SIG-M5 (cell line): Measurements from ENCODE around the gene MALT1.
"Not testable (repeated sequence)": the region's sequence is repeated elsewhere in the genome, so short reads cannot be mapped to it uniquely, and the experiment has no call there.

Source experiments
- DNase-seq: peaks from one replicate; lab custom pipeline; 2025; lab: John Stamatoyannopoulos, UW

MALT1 gene

DNA sequence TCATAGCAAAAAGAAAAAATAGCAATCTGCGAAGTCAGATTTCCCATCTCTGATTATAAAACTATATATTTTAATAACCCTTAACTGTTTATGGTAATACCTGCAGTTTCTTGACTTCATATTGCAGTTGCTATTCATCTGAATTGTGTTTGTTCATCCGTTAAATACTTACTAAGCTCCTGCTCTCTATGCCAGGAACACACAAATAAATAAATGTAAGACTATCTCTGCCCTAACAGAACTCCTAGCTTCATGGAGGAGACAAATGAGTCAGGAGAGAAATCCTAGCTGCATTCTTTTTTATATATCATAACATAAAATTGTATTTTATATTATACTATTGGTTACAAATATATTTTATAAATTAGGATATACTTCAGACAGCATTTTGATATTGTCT is 61.2 kb downstream of the MALT1 start:
- no peak for DNase-seq

DNA sequence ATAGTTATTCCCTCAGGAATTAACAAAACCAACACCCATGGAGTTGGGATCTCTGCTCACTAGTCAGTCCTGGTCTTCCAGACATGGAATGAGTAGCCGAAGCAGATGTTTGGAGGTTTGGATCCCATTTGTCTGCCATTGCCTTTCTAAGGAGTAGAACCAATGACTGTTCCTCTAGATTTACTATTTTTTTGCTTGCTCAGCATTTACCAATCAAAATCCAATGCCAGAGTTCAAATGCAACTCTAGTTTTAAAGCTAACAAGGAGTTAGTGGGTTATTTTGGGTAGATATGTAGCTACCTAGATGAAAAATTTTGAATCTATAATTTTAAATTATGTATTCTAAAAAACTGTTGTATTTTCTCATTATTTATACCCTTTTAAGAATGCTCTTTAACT is 62.6 kb downstream of the MALT1 start:
- DNase-seq = no peak

DNA sequence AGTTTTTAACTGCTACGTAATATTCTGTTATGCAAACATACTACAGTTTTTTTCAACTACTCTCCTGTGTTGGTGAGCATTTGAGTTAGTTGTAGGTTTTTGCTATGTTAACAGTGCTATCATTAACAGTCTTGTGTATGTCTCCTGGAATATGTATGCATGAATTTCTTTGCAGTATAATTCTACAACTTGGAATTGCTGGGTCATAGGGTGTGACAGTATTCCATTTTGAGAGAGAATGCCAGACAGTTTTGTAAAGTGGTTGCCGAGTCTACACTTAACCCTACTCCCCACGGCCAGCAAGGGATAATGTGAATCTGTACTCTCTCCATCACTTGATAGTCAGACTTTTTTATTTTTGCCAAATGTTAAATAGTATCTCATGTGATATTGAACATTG is 67.1 kb downstream of the MALT1 start:
- DNase-seq = no peak

DNA sequence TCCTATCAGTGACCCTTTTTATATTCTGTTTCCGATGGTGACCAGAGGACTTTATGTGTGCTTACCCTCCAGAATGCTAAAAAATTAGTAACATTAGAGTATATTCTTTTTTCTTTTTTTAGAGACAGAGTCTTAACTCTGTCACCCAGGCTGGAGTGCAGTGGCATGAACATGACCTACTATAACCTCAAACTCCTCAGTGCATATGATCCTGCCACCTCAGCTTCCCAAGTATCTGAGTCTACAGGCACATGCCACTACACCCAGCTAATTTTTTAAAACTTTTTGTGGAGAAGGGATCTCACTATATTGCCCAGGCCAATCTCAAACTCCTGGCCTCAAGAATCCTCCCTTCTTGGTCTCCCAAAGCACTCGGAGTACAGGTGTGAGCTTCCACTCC is 74.6 kb downstream of the MALT1 start:
- DNase-seq = no peak

DNA sequence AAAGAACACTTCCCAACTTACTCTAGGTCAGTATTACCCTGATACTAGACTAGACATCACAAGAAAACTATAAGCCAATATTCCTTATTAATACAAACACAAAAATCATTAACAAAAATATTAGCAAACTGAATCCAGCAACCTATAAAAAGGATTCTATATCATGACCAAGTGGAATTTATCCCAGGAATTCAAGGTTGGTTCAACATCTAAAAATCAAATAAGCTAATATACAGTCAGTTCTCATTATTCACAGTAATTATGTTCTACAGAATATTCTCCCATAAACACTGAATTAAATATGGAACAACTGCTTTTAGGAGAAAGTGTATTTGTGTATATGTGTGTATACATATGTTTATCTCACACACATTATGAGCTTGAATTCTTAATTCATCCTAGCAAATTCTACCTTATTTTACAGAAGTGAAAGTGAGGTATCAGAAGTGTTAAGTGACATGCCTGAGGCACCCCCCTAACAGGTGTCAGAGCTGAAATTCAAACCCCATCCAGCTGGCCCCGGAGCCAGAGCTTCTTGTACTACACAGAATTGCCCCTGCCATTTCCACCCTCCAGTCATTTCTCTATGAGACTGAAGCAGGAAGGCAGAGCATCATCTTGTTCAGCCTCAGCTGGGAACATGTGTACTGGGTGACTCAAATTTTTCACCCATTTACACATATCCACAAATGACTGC is 77.8 kb downstream of the MALT1 start:
- DNase-seq = no peak

DNA sequence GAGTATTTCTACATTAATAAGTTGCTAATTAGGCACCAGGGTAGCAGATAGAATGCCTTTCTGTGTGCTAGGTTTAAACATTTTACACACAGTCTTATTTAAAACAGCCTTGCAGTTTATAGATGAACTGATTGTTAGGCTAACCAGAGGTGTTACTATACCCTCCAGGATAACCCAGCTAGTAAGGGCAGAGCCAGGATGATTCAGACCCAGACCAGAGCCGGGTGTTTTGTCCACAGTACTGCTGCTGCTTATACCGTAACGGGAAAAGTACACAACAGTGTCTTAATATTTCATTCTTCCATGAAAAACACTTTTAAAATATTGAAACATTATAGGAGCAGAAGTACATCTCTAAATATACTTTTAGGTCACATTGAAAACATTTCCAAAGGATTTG is 82.7 kb downstream of the MALT1 start:
- DNase-seq = no peak

DNA sequence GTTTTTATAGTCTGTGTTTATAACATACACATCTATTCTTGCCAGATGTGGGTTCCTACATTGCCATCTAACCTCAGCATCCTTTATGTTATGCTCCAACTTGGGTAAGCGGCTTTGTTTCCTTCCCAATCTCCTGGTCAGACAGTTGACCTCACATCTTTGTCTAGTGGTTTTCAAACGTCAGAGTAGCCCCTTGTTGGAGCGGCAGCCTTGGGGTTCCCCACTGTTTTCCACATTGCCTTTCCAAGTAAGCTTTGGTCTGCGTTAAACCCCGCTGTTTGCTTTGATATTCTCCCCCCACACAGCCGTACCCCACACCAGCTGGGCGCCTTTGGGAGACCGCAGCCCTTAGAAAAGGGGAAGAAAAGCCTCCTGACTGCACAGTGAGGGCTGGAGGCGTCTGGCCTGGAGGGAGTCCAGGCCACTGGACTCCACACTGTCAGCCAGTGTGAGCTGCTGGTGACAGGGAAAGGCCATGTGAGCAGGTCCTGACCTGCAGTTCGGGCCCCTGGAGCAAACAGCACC is 83.3 kb downstream of the MALT1 start:
- DNase-seq = no peak

DNA sequence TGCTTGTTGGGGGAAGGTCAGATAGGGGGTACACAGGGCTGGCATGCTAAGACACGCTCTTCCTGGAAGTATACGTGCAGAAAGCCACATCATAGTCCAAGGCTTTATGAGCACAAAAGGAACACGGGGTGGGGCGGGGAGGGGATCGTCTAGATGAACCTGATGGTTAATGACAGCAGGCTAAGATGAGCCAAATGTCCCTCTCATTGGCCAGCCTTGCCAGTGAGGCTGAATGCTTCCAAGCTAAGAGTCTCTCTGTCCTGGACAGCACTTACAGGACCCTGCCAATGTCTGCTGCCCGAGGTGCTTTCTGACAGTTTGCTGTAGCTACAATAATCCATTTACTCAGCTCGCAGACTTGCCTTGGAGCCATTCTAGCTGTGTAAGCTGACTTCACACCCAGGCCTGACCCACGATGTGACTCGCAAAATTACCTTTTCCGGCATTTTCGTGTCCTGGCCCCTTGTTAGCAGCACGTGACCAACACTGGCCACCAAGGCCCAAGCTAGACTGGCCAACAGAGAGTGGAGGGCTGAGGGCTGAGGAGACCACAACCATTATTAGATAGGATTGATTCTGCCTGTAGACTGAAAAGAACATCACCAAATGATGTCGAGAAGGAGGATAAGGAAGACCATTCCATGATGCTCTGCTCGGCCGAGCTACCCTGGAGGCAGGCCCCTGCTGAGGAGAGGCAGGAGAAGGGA is 84.2 kb downstream of the MALT1 start:
- no peak for DNase-seq

DNA sequence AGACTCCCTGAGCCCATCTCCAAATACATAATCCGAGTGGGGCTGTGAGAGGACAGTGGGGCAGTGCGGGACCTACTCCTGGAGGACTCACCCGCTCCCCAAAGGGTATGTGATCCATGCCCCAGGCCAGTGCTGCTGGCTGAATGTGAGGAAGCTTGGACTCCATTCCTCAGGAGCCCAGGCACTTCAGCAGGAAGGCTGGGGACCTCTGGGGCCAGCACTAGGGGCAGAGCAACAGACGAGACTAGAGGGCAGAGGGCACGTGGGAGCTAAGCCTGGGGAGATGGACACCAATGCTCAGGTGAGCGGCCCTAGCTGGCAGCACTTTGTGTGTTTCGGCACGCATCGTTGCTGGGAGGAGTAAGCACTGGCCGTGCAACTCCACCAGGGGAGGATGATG is 84.9 kb downstream of the MALT1 start:
- no peak for DNase-seq

DNA sequence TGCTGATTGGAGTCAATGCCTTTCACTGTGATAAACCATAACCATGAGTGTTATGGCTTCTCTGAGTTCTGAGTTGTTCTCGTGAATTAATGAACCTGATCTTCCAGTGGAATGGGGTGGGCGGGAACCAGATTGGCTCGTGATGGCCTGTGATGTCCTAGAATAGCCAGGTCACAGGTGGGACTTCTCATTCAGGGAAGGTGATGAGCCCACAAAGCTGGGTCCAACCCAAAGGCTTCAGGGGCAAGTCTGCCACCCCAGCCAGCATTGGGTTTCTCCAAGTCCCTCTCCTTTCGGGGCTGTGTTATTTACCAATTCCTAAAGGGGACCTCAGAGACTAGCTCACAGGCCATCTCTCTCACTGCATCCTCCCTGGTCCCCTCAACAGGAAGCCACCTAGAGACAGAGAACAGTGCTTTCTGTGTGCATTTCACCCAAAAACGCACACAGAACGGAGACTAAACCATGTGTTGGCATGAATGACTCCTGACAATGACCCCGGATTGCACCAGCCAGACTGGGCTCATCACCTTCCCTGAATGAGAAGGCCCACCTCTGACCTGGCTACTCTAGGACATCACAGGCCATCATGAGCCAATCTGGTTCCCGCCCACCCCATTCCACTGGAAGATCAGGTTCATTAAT is 85.5 kb downstream of the MALT1 start:
- no peak for DNase-seq

DNA sequence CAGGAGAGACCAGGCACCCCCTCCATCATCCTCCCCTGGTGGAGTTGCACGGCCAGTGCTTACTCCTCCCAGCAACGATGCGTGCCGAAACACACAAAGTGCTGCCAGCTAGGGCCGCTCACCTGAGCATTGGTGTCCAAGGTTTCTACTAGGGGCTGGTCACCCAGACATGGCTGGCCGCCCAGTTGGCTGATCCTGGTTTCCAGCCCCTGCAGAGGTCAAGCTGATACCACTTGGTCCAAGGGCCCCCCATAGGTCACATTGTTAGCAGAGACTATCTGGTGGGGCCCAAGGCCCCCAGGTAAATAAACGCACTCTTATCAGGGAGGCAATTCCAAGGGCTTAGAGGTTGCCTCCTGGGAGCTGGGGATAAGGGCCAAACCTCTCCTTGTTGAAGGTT is 86.1 kb downstream of the MALT1 start:
- not testable (repeated sequence) for DNase-seq

DNA sequence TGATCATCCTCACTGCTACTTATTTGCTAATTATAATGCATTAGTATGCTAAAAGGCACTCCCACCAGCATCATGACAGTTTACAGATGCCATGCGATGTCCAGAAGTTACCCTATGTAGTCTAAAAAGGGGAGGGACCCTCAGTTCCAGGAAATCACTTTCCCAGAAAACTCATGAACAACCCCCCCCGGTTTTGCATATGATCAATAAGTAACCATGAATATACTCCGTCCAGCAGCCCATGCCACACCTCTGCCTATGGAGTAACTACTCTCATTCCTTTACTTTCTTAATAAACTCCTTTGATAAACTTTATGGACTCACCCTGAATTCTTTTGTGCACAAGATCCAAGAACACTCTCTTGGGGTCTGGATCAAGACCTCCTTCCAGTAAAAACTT is 86.8 kb downstream of the MALT1 start:
- no peak for DNase-seq

DNA sequence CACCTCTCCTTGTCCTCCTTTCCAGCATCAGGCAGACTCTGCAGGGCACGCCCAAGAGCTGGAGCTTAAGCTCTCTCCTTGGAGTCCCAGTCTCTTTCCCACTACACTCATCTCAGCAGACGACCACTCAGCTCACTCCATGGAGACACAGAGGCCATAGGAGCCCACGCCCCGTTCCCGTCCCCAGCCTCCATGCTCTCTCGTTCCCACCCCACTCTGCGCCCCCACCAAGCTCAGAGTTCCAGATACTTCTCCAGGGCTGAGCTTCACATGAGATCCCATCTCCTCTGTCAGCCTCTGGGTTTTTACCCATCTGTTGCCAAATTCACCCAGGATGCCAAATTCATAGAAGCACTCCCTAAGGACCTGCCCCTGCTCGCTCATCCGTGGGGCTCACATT is 87.3 kb downstream of the MALT1 start:
- DNase-seq = no peak

DNA sequence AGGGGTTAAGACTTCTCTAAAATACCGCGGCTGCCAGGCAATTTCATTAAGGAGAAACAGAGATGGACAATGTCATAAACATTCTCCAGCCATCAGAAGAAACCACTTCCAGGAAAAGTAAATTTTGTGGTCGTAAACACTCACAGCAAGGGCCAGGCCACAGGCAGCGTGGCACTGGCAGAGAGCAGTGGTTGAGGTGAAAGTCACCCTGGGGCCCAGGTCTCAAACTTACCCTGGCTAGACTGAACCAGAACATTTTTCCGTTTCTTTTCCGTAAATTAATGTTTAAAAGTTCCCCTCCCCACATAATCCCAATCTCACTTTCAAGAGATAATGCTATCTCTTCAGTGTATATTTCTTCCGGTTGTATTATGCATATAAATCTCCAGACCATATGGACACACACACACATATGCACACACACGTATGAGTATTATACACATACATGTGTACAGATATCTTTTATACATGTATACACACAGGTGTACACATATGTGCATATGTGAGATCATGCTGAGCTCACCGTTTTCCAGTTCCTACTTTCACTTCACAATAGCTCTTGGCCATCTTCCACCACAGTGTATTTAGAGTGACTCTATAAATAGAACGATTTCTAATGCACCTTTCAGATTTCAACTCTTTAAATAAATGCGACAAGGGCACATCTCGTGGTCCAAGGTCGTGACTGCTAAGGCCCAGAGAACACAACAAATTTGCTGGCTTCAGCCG is 90.1 kb downstream of the MALT1 start:
- DNase-seq = no peak

DNA sequence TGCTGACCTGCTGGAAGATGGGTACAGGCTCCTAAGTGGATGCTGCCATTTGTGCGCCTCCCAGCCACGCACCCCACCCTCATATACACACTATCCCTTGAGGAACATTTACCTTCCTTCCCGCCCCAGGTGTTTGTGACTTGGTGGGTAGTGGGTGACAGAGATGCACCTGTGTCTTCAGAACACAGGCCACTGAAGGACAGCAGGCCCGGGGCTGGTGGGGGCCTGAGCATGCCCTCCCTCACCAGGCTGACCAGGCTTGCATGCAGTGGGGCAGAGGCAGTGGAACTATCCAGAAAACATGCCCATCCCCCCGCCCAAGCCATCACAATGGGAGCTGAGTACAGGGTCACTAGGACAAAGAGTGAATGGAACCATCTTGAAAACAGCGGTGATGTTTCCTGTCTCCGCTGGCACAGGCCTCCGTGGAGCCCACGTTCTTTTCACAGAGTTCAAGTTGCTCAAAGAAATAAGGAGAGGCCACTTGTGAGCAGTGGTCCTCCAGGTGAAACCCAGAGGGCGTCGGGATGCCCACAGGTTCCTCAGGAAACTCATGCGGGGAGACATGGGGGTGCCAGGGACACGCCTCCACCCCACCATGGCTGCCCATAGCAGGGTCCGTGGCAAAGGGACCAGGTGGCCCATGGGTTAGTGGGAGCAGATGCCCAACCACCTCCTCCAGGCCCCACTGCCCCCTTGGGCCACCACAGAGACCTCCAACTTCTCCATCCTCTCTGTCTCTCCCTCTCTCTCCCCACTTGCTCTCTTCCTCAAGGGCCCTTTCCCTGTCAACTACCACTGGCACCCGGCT is 90.9 kb downstream of the MALT1 start:
- DNase-seq = no peak

DNA sequence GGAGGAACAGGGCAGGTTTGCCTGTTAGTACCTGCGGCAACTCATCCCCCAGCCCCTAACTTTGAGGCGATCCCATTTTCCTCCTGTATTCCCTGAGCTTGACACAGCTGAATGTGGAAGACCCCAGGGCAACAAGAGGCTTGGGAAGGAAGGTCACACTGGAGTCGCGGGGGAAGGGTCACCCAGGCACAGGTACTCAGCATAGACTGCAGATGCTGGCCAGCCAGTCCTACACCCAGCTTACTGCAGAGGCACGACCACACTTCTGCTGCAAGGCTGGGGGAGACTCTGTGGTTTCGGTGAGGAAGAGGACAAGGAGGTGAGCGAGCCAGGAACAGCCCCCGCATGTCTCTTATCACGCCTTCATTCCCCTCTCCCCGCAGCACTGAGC is 91.5 kb downstream of the MALT1 start:
- no peak for DNase-seq

DNA sequence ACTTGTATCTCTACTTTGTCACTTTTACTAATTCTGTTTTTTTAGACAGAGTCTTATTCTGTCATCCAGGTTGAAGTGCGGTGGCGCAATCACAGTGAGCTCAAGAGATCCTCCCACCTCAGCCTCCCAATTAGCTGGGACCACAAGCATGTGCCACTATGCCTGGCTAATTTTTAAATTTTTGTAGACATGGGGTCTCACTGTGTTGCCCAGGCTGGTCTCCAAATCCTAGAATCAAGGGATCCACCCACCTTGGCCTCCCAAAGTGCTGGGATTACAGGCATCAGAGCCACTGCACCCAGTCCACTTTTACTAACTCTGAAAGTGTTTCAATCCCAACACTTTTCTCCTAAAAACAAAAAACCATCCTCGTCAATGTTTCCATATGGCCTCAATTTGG is 94.9 kb downstream of the MALT1 start:
- no peak for DNase-seq

DNA sequence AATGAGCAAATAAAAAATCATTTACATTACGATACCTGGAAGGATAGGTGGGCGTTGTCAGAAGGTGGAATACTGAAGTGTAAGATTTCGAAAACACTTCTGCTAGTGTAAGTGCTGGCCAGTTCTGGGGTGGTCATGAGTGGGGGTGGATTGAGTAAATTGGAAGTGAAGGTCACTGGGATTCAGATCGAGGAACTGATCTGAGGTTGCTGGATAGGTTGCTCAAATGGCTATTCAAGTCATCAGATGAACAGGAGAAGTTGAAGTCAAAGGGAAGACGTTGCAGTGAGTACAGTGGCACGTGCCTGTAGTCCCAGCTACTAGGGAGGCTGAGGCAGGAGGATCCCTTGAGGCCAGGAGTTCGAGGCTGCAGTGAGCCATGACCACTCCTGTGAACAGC is 95.7 kb downstream of the MALT1 start:
- DNase-seq = no peak

DNA sequence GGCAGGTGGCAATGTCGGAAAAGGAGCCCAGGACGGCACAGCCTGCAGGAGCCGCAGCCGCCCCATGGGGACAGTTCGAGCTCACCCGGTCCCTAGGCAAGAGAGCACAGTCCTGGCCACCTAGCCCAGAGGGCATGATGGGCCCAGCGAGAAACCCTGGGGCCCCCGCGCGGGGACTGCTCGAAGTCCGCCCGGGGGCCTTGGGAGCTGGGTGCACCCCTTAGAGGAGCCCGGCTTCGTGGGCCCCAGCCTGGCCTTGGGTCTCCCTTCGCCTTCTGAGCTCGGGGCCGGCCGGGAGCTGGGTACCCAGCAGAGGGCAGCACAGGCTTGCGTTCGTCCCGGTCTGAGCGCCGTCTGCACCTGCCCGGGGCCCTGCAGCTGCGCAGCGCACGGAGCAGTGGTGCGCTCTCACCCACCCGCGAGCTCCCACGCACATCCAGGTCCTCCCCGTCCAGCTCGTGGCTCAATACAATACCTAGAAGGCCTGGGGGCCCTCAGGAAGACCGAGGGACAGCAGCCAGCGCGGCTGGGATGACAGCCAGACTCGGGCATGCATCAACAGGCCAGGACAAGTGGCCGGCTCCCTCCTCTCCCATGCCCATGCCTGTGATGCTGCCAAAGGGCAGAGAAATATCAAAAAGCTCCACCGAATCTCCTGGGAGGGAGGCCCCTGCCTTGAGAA is 97.2 kb downstream of the MALT1 start:
- no peak for DNase-seq

DNA sequence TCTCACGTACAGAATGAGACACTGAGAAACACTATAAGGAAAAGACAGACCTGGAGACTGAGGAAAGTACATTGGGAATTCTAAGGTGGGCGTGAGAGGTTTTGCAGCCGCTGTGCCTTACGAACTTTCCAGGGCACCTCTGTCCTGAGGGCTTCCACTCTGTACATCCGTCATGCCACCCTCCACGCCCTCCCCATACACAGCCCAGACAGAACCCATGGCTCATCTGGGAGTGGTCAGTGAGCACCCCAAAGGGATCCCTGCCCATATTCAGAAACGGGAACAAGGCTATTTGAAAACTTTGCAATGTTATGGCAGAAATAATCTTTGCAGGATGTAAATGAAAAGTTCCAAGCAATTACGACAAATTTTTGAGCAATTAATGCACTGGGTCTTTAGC is 98.1 kb downstream of the MALT1 start:
- no peak for DNase-seq

DNA sequence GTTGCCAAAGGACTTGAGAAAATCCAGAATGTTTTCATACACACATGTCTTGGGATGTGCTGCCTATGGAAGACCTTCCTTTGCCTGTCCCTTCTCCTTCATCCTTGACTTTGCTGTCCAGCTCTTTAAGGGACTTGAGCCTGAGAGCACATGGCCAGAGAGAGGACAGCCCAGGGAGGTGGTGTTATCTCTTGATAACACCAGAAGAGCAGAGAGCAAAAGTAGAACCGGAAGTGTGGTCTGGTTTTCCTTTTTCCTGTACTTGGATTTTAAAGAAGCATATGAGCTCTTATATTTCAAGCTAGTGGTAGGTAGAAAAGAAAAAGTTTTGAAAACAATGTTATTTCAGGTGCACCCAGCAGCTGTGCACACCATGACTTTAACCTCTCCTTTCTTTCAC is 99.3 kb downstream of the MALT1 start:
- DNase-seq = no peak
